KMS-11 (cell line): ENCODE measurements around the gene CEP126.

Experiments used
- H2AFZ ChIP-seq: fragments of 200-600 bp; sonication (generic); 2 replicates; pipeline ENCODE4 v1.6.1; 2016; ENCODE audit warnings: antibody characterized with exemption, mixed run types, low read depth
- H3K27ac ChIP-seq: fragments of 200-600 bp; sonication (generic); 2 replicates; pipeline ENCODE4 v1.6.1; 2016; ENCODE audit warnings: mild to moderate bottlenecking, mixed run types
- H3K27me3 ChIP-seq: fragments of 200-600 bp; sonication (generic); 2 replicates; pipeline ENCODE4 v1.6.1; 2017; ENCODE audit warnings: mild to moderate bottlenecking, low read depth, mixed run types, moderate library complexity; ENCODE audit not compliant: insufficient read depth
- H3K36me3 ChIP-seq: fragments of 200-600 bp; sonication (generic); 2 replicates; pipeline ENCODE4 v1.6.1; 2017; ENCODE audit warnings: mild to moderate bottlenecking, mixed run types; ENCODE audit not compliant: insufficient read depth
- H3K4me1 ChIP-seq: fragments of 200-600 bp; sonication (generic); 2 replicates; pipeline ENCODE4 v1.6.1; 2016; ENCODE audit warnings: mild to moderate bottlenecking, low read depth, mixed run types; ENCODE audit not compliant: poor library complexity, severe bottlenecking
- H3K4me2 ChIP-seq: fragments of 200-600 bp; sonication (generic); 2 replicates; pipeline ENCODE4 v1.7.0; 2016; ENCODE audit warnings: mild to moderate bottlenecking, mixed run types
- H3K4me3 ChIP-seq: fragments of 200-600 bp; sonication (generic); IDR thresholded peaks from 2 replicates; pipeline ENCODE4 v1.6.1; 2017; ENCODE audit warnings: low read depth, low read length, mixed read lengths; ENCODE audit not compliant: insufficient read depth
- H3K79me2 ChIP-seq: fragments of 200-600 bp; sonication (generic); 2 replicates; pipeline ENCODE4 v1.6.1; 2016; ENCODE audit warnings: low read depth, mixed run types; ENCODE audit not compliant: insufficient read depth
- H3K9ac ChIP-seq: fragments of 200-600 bp; sonication (generic); 2 replicates; pipeline ENCODE4 v1.6.1; 2016; ENCODE audit warnings: mild to moderate bottlenecking, mixed run types
- H4K20me1 ChIP-seq: fragments of 200-600 bp; sonication (generic); 2 replicates; pipeline ENCODE4 v1.6.1; 2016; ENCODE audit warnings: mild to moderate bottlenecking, mixed run types; ENCODE audit not compliant: insufficient read depth
- CTCF ChIP-seq: fragments of 200-600 bp; sonication (generic); conservative IDR thresholded peaks from 2 replicates; pipeline ENCODE4 v1.6.1; 2017; ENCODE audit warnings: low read depth, mild to moderate bottlenecking, antibody characterized with exemption, low read length, moderate library complexity, mixed read lengths

CEP126 gene

GRCh38 chr11:102047305-102047924 is 132.6 kb downstream of the CEP126 start, which contains the start of gene CFAP300:
CFAP300 (plus strand) TSS chr11:102047437; CDS start chr11:102047471, 34 bp downstream.
- Histone ChIP-seq H3K4me2 (no peak within 1 kb of the TSS), H3K4me3 (no peak within 1 kb of the TSS), H3K36me3 (no peaks in the 10 kb centered on the region), H3K79me2 (no peaks in the 10 kb centered on the region), H4K20me1 (no peaks in the 10 kb centered on the region), H3K27me3 (no peaks in the 10 kb centered on the region), H3K4me1 (no peaks in the 10 kb centered on the region), H3K9ac (no peak within 1 kb of the TSS), H3K27ac (no peak within 1 kb of the TSS), H2AFZ (no peak within 1 kb of the TSS)
- TF ChIP-seq CTCF, result no peak
